GM21786 (cell line): ENCODE results near the gene CR1L.
A peak's percentile ranks its signal among the peaks of the same experiment; 100 is the strongest.
"Not testable (repeated sequence)": the region's sequence is repeated elsewhere in the genome, so short reads cannot be mapped to it uniquely, and the experiment has no call there.

Source experiments
- ATAC-seq: cut with Tn5 transposase; IDR thresholded peaks from one replicate; pipeline ENCODE4 v1.9.1; 2021; ENCODE audit not compliant: unreplicated experiment

Gene CR1L

GRCh38 chr1:207645635-207646081, 725 bp downstream of the CR1L start:
- no peak for ATAC-seq

GRCh38 chr1:207646171-207646570, 1.2 kb downstream of the CR1L start:
- no peak for ATAC-seq

- ATAC-seq = no peak
Measured at GRCh38 chr1:207646944-207647579, 2.1 kb downstream of the CR1L start.

- ATAC-seq = no peak
Measured at GRCh38 chr1:207647671-207648333, 2.9 kb downstream of the CR1L start.

- ATAC-seq = no peak
Measured at GRCh38 chr1:207648334-207649209, 3.6 kb downstream of the CR1L start.

- ATAC-seq = no peak
Measured at GRCh38 chr1:207649210-207649753, 4.3 kb downstream of the CR1L start.

- no peak for ATAC-seq
Measured at GRCh38 chr1:207649865-207650580, 5.1 kb downstream of the CR1L start.

- ATAC-seq = no peak
Measured at GRCh38 chr1:207651583-207651982, 6.7 kb downstream of the CR1L start.

GRCh38 chr1:207654320-207654719, 9.4 kb downstream of the CR1L start:
- no peak for ATAC-seq

GRCh38 chr1:207658408-207658807, 13.5 kb downstream of the CR1L start:
- ATAC-seq = no peak

- ATAC-seq = no peak
Measured at GRCh38 chr1:207658904-207659485, 14.1 kb downstream of the CR1L start.

- ATAC-seq = no peak
Measured at GRCh38 chr1:207659545-207660153, 14.7 kb downstream of the CR1L start.

GRCh38 chr1:207661420-207661819, 16.5 kb downstream of the CR1L start:
- ATAC-seq = not testable (repeated sequence)

- no peak for ATAC-seq
Measured at GRCh38 chr1:207666342-207666741, 21.4 kb downstream of the CR1L start.

- no peak for ATAC-seq
Measured at GRCh38 chr1:207669528-207670009, 24.6 kb downstream of the CR1L start.

GRCh38 chr1:207670192-207670591, 25.3 kb downstream of the CR1L start:
- peak; percentile 60 for ATAC-seq

- ATAC-seq = no peak
Measured at GRCh38 chr1:207670997-207671396, 26.1 kb downstream of the CR1L start.

- ATAC-seq = no peak
Measured at GRCh38 chr1:207672522-207673130, 27.7 kb downstream of the CR1L start.

- ATAC-seq = no peak
Measured at GRCh38 chr1:207673399-207673798, 28.5 kb downstream of the CR1L start.
